GM12874 (cell line): ENCODE data around the gene SOHLH2.

Experiments used
- TF ChIP-seq, protein P1 (sequence below): IDR thresholded peaks from 2 replicates; pipeline ENCODE4 v1.5.1; 2011; ENCODE audit warnings: low read depth, mild to moderate bottlenecking, control low read depth, low read length, moderate library complexity; ENCODE audit not compliant: insufficient read depth

The SOHLH2 gene

DNA sequence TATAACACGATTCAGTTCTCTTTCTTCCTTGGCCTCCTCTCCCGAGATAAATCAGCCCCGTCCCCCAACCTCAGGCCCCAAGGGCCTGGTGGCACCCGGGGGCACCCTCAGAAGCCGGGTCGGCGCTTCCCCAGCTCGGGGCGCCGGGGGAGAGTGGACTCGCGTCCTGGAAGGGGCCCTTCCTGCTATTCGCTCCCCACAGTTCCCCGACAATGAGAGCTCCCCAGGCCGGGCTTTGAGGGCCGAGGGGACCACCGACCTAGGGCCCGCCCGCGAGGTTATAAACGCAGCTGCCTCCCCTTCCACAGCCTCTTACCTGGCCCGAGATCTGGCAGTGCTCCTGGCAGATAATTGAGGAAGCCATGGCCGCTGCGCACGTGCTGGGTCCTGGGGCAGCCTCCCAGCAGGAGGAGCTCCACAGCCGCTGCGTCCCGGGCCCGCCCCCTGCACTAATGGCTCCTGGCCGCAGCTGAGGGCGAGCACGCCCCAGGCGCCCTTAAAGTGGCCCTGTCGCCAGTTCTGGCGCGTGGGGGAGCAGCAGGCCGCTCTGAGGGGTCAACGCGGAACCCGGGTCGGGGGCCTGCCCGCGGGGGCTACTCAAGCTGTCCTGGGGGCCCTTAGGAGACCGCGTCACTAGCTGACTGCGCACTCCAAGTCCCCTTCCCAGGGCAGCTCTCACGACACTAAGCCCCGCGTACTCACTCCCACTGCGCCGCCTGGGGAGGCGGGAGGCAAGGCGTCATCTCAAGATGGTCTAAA lies at the start of gene SOHLH2:
TSS of gene SOHLH2 (minus strand) at position 394 of the 759 bp plus-strand sequence. CDS start at position 364, 30 bp downstream.
- TF ChIP-seq, protein P1, sequence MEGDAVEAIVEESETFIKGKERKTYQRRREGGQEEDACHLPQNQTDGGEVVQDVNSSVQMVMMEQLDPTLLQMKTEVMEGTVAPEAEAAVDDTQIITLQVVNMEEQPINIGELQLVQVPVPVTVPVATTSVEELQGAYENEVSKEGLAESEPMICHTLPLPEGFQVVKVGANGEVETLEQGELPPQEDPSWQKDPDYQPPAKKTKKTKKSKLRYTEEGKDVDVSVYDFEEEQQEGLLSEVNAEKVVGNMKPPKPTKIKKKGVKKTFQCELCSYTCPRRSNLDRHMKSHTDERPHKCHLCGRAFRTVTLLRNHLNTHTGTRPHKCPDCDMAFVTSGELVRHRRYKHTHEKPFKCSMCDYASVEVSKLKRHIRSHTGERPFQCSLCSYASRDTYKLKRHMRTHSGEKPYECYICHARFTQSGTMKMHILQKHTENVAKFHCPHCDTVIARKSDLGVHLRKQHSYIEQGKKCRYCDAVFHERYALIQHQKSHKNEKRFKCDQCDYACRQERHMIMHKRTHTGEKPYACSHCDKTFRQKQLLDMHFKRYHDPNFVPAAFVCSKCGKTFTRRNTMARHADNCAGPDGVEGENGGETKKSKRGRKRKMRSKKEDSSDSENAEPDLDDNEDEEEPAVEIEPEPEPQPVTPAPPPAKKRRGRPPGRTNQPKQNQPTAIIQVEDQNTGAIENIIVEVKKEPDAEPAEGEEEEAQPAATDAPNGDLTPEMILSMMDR, result no peak

DNA sequence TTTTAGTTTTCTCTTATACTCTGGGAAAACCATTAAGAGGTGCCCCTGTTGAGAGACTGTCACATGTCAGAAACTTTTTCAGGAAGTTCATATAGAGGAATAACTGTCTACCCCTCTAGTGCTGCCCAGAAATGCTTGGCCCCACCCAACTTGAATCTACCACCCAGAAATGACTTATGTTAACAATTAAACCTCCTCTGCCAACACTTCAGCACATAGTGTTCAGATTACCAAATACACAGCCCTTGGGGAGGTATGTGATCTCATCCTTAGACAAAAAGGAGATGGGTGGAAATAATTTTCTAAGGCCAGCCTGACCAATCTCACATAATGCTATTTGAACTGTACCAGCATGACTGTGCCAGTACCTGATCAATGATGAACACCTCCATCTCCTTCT lies 47.6 kb upstream of the SOHLH2 start:
- TF ChIP-seq, protein P1, result no peak

DNA sequence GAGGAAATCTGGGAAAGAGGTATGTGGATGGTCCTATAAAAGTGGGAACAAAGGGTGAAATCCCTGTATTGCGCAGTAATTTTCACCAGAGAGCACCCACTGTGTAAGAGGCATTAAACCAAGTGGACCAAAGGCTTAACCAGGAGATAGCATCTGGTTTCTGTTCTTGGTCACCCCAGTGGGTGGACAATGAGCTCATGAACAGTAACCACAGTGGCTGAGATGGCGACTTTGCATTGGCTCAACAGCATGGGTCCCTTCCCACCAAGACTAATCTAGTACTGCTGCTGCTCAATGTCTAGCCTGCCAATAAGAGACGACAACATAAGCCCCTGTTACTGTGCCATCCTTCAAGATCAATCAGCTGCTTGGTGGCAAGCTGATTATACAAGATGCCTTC lies 46.7 kb upstream of the SOHLH2 start:
- TF ChIP-seq, protein P1, result no peak

DNA sequence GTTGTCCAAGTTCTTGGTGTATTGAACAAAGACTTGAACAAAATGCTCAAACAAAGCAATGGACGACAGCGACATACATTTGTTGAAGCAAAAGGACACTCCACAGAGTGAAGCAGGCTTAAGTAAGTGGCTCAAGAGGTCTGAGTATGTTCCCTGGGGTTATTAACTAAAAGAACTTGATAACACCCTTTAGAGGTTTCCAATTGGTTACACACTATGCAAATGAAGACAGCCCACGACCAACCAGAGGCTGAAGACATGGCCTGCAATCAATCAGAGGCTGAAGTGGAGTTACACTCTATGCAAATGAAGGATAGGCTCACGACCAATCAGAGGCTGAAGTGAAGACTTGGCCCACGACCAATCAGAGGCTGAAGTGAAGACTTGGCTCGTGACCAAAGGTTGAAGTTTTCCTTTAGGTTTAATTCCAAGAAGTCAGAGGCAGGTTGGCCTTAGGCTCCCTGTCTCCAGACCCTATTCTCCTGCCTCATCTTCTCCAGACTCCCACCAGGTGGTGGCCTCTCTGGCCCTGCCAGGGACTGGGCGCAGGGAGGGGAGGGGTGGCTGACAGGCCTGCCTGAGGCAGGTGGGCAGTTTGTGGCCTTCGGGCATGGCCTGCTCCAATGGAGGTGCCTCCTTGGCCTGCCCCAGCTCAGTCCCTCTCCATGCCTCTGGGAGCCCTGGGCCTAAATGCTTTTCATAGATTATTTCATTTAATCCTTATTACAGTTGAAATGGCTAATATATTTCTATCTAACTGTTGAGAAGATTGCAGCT lies 45.2 kb upstream of the SOHLH2 start:
- TF ChIP-seq, protein P1, result no peak

DNA sequence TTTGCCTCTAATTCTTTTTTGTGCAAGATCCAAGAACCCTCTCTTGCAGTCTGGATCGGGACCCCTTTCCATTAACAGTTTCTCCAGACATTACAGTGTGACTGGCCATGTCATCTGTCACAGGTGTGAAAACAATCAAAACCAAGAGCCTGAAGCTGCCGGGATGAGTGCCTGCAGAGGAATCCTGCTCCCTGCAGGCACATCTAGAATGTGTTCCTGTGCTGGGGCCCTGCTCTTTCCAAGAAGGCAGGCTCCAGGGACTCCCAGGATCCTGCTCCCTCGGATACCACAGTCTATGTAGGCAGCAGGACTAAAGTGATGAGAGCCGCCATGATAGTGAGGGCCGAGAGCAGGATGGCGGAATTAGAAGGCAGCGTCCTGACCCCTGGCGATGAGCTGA lies 44.5 kb upstream of the SOHLH2 start:
- TF ChIP-seq, protein P1, result no peak

GRCh38 chr13:36251526-36251925 lies 37.2 kb upstream of the SOHLH2 start:
- TF ChIP-seq, protein P1, result no peak

- TF ChIP-seq, protein P1, result no peak
Observed at GRCh38 chr13:36251017-36251416, 36.7 kb upstream of the SOHLH2 start.
